ENCODE data around the gene AKAP17A.
"Not testable (repeated sequence)": the region's sequence is repeated elsewhere in the genome, so short reads cannot be mapped to it uniquely, and the experiment has no call there.

AKAP17A gene

GRCh38 chrX:1591102-1591862 lies at the start of gene AKAP17A:
Gene AKAP17A (plus strand): TSS chrX:1591604. CDS start chrX:1593463, 1,859 bp downstream.
- DNase-seq, result peak; percentile 99

DNA sequence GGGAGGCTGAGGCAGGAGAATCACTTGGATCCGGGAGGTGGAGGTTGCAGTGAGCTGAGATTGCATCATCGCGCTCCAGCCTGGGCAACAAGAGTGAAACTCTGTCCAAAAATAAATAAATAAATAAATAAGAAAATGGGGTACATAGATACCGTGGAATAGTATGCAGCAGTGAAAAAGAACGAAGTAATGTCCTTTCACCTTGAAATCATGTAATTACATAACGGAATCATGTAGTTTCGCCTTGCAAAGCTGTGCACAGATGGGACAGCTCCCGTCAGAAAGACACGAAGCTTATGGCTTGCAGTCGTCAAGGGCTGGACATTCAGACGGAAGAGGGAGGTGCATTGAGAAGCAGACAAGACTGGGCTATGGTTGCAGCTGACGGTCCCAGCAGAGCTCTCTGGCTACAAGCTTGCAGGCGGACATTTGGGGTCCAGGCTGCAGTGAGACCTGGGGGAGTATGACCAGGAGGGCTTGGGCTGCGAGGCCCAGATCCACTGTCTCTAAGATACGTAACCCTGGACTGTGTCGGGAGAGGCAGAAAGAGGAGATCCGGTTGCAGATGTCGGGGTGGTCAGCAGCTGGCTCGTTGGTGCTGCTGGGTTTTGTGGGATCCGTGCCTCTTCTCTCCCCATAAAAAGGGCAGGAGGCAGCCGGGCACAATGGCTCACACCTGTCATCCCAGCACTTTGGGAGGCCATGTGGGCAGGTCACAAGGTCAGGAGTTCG lies 48.2 kb upstream of the AKAP17A start:
- no peak for DNase-seq

DNA sequence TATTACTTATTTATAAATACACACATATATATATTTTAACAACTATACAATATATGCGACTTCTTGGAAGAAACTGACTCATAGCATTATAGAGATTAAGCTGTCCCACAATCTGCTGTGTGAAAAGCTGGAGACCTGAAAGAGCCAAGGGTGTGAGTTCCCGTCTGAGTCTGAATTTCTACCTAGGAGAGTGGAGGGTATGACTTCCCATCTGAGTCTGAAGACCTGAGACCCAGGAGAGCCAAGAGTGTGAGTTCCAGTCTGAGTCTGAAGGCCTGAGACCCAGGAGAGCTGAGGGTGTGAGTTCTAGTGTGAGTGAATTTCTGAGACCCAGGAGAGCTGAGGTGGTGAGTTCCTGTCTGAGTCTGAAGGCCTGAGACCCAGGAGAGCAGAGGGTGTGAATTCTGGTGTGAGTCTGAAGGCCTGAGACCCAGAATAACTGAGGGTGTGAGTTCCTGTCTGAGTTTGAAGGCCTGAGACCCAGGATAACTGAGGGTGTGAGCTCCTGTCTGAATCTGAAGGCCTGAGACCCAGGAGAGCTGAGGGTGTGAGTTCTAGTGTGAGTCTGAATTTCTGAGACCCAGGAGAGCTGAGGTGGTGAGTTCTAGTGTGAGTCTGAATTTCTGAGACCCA lies 45.5 kb upstream of the AKAP17A start:
- no peak for DNase-seq

DNA sequence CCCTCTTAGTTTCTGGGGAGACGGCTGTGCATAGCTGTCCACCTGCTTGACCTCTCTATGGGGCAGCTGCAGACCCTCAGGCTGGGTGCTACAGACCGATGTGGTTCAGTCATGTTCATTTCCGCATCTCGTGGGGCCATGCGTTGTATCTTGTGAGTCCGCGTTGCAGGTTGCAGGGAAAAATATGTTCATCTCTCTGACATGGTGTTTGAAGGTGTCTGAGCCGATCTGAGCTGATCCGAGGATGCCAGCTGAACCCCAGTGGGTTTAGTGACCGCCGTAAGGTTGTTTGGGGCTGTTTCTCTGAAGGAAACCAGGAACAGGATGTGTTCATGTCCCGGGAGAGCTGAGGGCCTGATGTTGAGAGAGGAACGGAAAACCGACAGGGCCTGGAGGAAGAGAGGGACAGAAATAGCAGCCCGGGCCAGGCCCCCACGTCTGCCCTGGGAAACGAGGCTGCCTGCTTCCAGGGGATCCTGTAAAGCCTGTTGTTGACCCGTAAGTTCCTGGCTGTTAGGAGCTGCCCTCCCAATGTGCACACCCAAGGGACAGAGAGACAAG lies 44.6 kb upstream of the AKAP17A start:
- DNase-seq, result no peak

DNA sequence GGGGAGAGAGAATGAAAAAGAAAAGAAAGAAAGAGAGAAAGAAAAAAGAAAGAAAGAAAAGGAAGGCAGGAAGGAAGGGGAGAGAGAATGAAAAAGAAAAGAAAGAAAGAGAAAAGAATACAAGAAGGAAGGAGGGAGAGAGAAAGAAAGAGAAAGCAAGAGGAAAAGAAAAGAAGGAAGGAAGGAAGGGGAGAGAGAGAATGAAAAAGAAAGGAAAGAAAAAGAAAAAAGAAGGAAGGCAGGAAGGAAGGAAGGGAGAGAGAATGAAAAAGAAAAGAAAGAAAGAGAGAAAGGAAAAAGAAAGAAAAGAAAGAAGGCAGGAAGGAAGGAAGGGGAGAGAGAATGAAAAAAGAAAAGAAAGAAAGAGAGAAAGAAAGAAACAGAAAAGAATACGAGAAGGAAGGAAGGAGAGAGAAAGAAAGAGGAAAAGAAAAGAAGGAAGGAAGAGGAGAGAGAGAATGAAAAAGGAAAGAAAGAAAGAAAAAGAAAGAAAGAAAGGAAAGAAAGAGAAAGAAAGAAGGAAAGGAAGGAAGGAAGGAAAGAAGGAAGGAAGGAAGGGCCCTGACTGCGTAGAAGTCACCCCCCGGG lies 39.4 kb upstream of the AKAP17A start:
- no peak for DNase-seq

GRCh38 chrX:1554469-1555210 lies 36.8 kb upstream of the AKAP17A start:
- DNase-seq, result peak; percentile 80

GRCh38 chrX:1555370-1555769 lies 36.0 kb upstream of the AKAP17A start:
- DNase-seq, result no peak

- not testable (repeated sequence) for DNase-seq
These were observed 34.0 kb upstream of the AKAP17A start for GRCh38 chrX:1557442-1557841.

GRCh38 chrX:1558761-1559468 lies 32.5 kb upstream of the AKAP17A start:
- no peak for DNase-seq

GRCh38 chrX:1561164-1561563 lies 30.2 kb upstream of the AKAP17A start:
- no peak for DNase-seq

- not testable (repeated sequence) for DNase-seq
These were observed 27.3 kb upstream of the AKAP17A start for GRCh38 chrX:1564077-1564476.

GRCh38 chrX:1564750-1565683 lies 26.4 kb upstream of the AKAP17A start:
- no peak for DNase-seq

DNA sequence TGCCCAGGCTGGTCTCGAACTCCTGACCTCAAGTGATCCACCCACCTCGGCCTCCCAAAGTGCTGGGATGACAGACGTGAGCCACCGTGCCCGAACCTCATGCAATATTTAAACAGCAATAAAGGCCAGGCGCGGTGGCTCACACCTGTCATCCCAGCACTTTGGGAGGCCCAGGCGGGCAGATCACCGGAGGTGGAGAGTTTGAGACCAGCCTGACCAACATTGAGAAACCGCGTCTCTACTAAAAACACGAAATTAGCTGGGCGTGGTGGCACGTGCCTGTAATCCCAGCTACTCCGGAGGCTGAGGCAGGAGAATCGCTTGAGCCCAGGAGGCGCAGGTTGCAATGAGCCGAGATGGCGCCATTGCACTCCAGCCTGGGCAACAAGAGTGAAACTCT lies 17.2 kb upstream of the AKAP17A start:
- not testable (repeated sequence) for DNase-seq

DNA sequence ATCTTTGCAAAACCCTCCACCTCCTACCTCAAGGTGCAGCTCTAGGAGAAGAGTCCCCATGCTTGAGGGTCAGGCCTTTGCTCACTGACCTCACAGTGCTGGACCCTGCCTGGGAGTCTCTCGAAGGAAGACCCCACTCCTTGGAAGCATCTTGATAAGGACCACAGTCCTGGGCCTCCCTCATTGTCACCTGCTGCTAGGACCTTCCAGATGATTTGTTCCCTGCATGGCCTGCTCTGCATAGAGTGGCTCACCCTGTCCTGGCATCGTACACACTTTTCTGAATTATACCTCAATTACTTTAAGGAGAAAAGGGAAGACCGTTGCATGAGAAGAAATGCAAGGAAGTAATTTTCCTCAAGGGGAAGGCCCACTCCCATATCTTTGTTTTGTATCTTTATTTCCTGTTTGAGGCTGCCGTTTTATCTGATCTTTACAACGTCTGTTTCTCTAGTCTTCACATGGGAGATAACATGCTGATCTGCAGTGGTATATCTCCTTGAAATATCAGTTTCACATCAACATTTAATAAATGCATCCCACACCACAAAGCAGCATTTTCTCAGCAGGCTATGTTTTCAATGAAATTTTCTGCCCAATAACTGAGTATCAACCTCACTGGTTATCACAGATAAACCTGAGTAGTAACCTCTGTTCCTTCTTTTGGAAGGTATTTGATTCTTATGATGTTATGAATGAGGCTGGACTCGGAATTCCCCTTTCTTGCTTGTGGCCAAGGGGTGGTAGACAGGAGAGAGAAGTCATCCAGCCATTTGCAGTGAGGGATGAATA lies 15.0 kb upstream of the AKAP17A start:
- peak; percentile 17 for DNase-seq

GRCh38 chrX:1577845-1578244 lies 13.6 kb upstream of the AKAP17A start:
- DNase-seq, result no peak

DNA sequence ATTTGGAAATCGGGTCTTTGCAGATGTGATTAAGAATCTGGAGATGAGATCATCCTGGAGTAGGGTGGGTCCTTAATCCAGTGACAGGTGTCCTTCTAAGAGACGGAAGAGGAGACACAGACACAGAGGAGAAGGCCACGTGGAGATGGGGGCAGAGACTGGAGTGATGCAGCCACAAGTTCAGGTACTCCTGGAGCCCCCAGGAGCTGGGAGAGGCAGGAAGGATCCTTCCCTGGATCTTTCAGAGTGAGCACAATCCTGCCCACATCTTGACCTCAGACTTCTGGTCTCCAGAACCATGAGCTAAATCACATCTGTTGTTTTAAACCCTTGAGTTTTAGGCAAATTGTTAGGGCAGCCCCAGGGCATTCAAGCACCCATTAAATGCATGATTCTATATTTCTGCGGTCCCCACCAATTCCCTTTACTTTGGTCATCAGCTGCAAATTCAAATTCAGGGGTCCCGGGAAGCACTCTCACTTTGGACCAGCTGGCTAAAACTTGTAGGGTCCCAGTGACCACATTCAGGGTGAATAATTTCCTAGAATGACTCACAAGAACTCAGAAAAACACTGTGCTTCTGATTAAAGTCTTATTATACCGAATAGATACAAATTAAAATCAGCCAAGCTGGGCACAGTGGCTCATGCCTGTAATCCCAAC lies 12.8 kb upstream of the AKAP17A start:
- no peak for DNase-seq

- DNase-seq, result peak; percentile 79
These were observed 10.3 kb upstream of the AKAP17A start for GRCh38 chrX:1581132-1581531.

GRCh38 chrX:1582686-1583437 lies 8.5 kb upstream of the AKAP17A start:
- peak; percentile 77 for DNase-seq
